Measurements from ENCODE around the gene ZBTB2.
"Not testable (repeated sequence)": the region's sequence is repeated elsewhere in the genome, so short reads cannot be mapped to it uniquely, and the experiment has no call there.

The ZBTB2 gene

DNA sequence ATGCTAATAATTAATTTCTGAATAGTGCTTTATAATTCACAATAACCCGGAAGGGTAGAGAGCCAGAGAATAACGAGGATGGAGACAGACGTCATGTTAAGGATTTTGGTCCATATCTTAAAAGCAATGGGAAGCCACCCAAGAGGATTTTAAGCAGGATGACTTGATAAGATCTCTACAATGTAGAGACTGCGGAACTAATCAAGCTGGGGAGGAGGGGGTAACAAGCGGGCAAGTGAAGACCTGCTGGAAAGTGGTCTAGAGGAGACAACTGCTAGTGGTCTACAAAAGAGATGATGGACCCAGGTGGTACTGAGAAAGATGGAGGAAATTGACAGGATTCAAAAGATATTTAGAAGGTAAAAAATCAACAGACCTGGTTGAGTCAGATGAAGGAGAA lies 7.2 kb downstream of the ZBTB2 start:
- Histone ChIP-seq H3K9me2 (replicated peaks; ENCODE audit: control insufficient read depth, low read length) (no peaks in the 10 kb centered on the region), H3K9me3 (ENCODE audit: control insufficient read depth, insufficient read depth, low read length) (no peaks in the 10 kb centered on the region), H4K20me1 (ENCODE audit: control insufficient read depth, insufficient read depth, low read depth, low read length) (0 out of 2 replicates have a peak, but pooled peaks cover 2% of the 10 kb centered on the region), H3K36me3 (ENCODE audit: control insufficient read depth, low read length) (peaks cover 57% of the 10 kb centered on the region), H3K4me3 (ENCODE audit: low read length) (no peak overlapping the region), H3K27ac (ENCODE audit: low read depth, low read length) (no peak overlapping the region), H3K79me2 (ENCODE audit: control insufficient read depth, low read length) (peaks cover 96% of the 10 kb centered on the region), H3K4me2 (ENCODE audit: low read length) (no peak overlapping the region), H3F3A (ENCODE audit: control insufficient read depth, insufficient read depth) (peaks cover 2% of the 10 kb centered on the region; the same call in 1 of the 2 replicates), H3K4me1 (ENCODE audit: control insufficient read depth, low read length) (peaks cover 25% of the 10 kb centered on the region), H3K27me3 (ENCODE audit: control insufficient read depth, low read length) (no peaks in the 10 kb centered on the region)
- TF ChIP-seq EZH2phosphoT487 (IDR thresholded peaks at IDR 0.05; ENCODE audit: borderline replicate concordance, low read length) (no peak), CTCF (IDR thresholded peaks at IDR 0.05; ENCODE audit: low read depth, low read length, poor library complexity, severe bottlenecking) (no peak)

GRCh38 chr6:151382631-151383030 lies 8.7 kb downstream of the ZBTB2 start:
- H3F3A ChIP-seq (ENCODE audit: control insufficient read depth, insufficient read depth); H3K27me3 ChIP-seq (ENCODE audit: control insufficient read depth, low read length); H3K4me2 ChIP-seq (ENCODE audit: low read length); H3K27ac ChIP-seq (ENCODE audit: low read depth, low read length); H4K20me1 ChIP-seq (ENCODE audit: control insufficient read depth, insufficient read depth, low read depth, low read length); H3K9me3 ChIP-seq (ENCODE audit: control insufficient read depth, insufficient read depth, low read length); H3K9me2 ChIP-seq (replicated peaks; ENCODE audit: control insufficient read depth, low read length); H3K4me3 ChIP-seq (ENCODE audit: low read length): not testable (repeated sequence)
- H3K4me1 ChIP-seq (ENCODE audit: control insufficient read depth, low read length), result peaks cover 24% of the 10 kb centered on the region
- H3K79me2 ChIP-seq (ENCODE audit: control insufficient read depth, low read length), result peaks cover 96% of the 10 kb centered on the region
- peaks cover 44% of the 10 kb centered on the region for H3K36me3 ChIP-seq (ENCODE audit: control insufficient read depth, low read length)

- no peak overlapping the region for H3K27ac ChIP-seq (ENCODE audit: low read depth, low read length)
- H3K79me2 ChIP-seq (ENCODE audit: control insufficient read depth, low read length), result peaks cover 96% of the 10 kb centered on the region
- no peaks in the 10 kb centered on the region for H3K27me3 ChIP-seq (ENCODE audit: control insufficient read depth, low read length)
- no peak overlapping the region for H3K4me2 ChIP-seq (ENCODE audit: low read length)
- no peak for TF ChIP-seq EZH2phosphoT487 (IDR thresholded peaks at IDR 0.05; ENCODE audit: borderline replicate concordance, low read length)
- TF ChIP-seq CTCF (IDR thresholded peaks at IDR 0.05; ENCODE audit: low read depth, low read length, poor library complexity, severe bottlenecking), result no peak
- H3K4me1 ChIP-seq (ENCODE audit: control insufficient read depth, low read length), result peaks cover 33% of the 10 kb centered on the region
- H3K36me3 ChIP-seq (ENCODE audit: control insufficient read depth, low read length), result peaks cover 36% of the 10 kb centered on the region
- H3F3A ChIP-seq (ENCODE audit: control insufficient read depth, insufficient read depth), result no peaks in the 10 kb centered on the region; the same call in 1 of the 2 replicates
- no peaks in the 10 kb centered on the region for H3K9me2 ChIP-seq (replicated peaks; ENCODE audit: control insufficient read depth, low read length)
- H4K20me1 ChIP-seq (ENCODE audit: control insufficient read depth, insufficient read depth, low read depth, low read length), result peaks cover 5% of the 10 kb centered on the region; the same call in 1 of the 2 replicates
- H3K9me3 ChIP-seq (ENCODE audit: control insufficient read depth, insufficient read depth, low read length), result no peaks in the 10 kb centered on the region
- H3K4me3 ChIP-seq (ENCODE audit: low read length), result no peak overlapping the region
Measured at GRCh38 chr6:151381722-151382121, 9.6 kb downstream of the ZBTB2 start.

GRCh38 chr6:151380848-151381205 lies 10.5 kb downstream of the ZBTB2 start:
- no peaks in the 10 kb centered on the region for H3K27me3 ChIP-seq (ENCODE audit: control insufficient read depth, low read length)
- no peak overlapping the region for H3K4me3 ChIP-seq (ENCODE audit: low read length)
- H3K9me2 ChIP-seq (replicated peaks; ENCODE audit: control insufficient read depth, low read length), result no peaks in the 10 kb centered on the region
- no peaks in the 10 kb centered on the region for H3K9me3 ChIP-seq (ENCODE audit: control insufficient read depth, insufficient read depth, low read length)
- H3K4me2 ChIP-seq (ENCODE audit: low read length), result no peak overlapping the region; the same call in 1 of the 2 replicates
- TF ChIP-seq CTCF (IDR thresholded peaks at IDR 0.05; ENCODE audit: low read depth, low read length, poor library complexity, severe bottlenecking) (no peak), EZH2phosphoT487 (IDR thresholded peaks at IDR 0.05; ENCODE audit: borderline replicate concordance, low read length) (no peak)
- no peak overlapping the region for H3K27ac ChIP-seq (ENCODE audit: low read depth, low read length)
- peaks cover 42% of the 10 kb centered on the region for H3K4me1 ChIP-seq (ENCODE audit: control insufficient read depth, low read length)
- H4K20me1 ChIP-seq (ENCODE audit: control insufficient read depth, insufficient read depth, low read depth, low read length), result peaks cover 7% of the 10 kb centered on the region; the same call in 1 of the 2 replicates
- H3K36me3 ChIP-seq (ENCODE audit: control insufficient read depth, low read length), result peaks cover 29% of the 10 kb centered on the region
- H3F3A ChIP-seq (ENCODE audit: control insufficient read depth, insufficient read depth), result no peaks in the 10 kb centered on the region
- peaks cover 96% of the 10 kb centered on the region for H3K79me2 ChIP-seq (ENCODE audit: control insufficient read depth, low read length)

All from DOHH2 (cell line).